ENCODE measurements around the gene WDR4. TPM values are rescaled to one million over a fixed set of nuclear protein-coding genes. Genes with fewer than 3 reads are reported as not detected.

Gene WDR4
- total and polyA plus RNA-seq, 9 of the 15 experiments (the other 6 are each of a cell fraction or from before 2014, with no cell fraction given), result 5.4 to 95.4 (median 32.1) TPM

GRCh38 chr21:42923553-42924432 lies 44.5 kb upstream of the WDR4 start (continued):
- TF ChIP-seq SIN3B (IDR thresholded peaks at IDR 0.05; ENCODE audit: low read depth) (no peak), ZNF232 (CRISPR knock-in tag; IDR thresholded peaks at IDR 0.05) (no peak), STAT6 (CRISPR knock-in tag; IDR thresholded peaks at IDR 0.05) (no peak), SAFB (IDR thresholded peaks at IDR 0.05; ENCODE audit: borderline replicate concordance, low read depth, low read length) (no peak), ZNF24 (IDR thresholded peaks at IDR 0.05) (peak; percentile 50; the same call in 1 of the 2 replicates), CUX1 (CRISPR knock-in tag; IDR thresholded peaks at IDR 0.05) (no peak), ZNF212 (CRISPR knock-in tag; IDR thresholded peaks at IDR 0.05) (no peak), HMGXB4 (CRISPR knock-in tag; IDR thresholded peaks at IDR 0.05) (no peak; the same call in 1 of the 2 replicates), RAD21 (CRISPR knock-in tag; conservative IDR thresholded peaks at IDR 0.05 in 1 of 2, IDR thresholded peaks at IDR 0.05 in 1 of 2) (peak; percentile 99), U2AF1 (optimal IDR thresholded peaks at IDR 0.05; ENCODE audit: low read depth, low read length) (no peak), HMBOX1 (IDR thresholded peaks at IDR 0.05) (peak; percentile 71; the same call in 1 of the 2 replicates), HNRNPH1 (optimal IDR thresholded peaks at IDR 0.05; ENCODE audit: low read depth, low read length) (no peak), ZNF707 (CRISPR knock-in tag; conservative IDR thresholded peaks at IDR 0.05) (no peak), HNRNPLL (IDR thresholded peaks at IDR 0.05; ENCODE audit: low read depth, low read length, poor library complexity, severe bottlenecking) (peak; percentile 35)
